NCI-H345 (cell line): ENCODE data around the gene NAA50.

Source experiments
- DNase-seq: peaks from one replicate; lab custom pipeline; 2025; lab: John Stamatoyannopoulos, UW

The NAA50 gene

DNA sequence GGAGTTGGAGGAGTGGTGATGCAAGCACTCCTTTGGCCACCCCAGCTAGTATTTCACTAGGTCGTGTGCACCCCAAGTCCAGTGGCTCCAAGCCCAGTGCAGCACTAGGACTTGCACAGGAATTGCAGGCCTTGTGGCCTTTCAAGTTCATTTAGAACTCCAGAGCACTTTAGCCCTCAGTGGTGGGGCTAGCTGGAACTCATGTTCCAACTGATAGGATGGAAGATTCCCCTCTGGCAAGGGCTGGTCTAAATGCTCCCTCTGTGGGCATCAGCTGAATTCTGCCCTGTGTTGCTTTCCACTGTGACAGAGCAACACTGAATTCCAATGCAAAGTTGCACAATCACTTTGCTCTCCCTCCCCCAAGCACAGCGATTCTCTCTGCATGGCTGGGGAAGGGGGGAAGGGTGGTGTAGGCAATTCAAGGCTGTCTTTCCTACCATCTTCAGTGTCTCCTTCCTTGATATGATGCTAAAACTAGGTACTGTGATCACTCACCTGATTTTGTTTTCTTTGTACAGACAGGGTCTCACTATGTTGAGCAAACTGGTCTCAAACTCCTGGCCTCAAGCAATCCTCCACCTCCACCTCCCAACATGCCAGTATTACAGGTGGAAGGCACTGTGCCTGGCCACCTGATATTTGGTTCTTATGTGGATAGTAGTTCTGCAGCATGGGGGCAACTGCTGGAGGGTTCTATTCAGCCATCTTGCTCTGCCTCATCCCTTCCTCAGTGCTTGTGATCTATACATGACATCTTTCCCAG is 59.9 kb downstream of the NAA50 start:
- DNase-seq = no peak

DNA sequence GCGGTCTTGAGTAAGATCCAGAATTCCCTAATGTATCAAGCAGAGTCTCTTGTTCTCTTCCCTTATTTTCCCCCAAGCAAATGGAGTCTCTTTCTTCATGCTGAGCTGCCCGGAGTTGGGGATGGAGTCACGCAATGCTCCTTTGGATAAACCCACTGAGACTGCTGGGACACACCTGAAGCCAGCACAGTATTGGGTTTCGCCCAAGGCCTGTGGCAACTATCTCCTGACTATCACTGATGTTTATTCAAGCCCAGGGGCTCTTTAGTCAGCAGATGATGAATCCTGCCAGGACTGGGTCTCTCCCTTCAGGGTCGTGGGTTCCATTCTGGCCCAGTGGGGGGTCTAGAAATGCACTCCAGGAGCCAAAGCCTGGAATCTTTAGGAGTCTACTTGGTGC is 60.9 kb downstream of the NAA50 start:
- no peak for DNase-seq

DNA sequence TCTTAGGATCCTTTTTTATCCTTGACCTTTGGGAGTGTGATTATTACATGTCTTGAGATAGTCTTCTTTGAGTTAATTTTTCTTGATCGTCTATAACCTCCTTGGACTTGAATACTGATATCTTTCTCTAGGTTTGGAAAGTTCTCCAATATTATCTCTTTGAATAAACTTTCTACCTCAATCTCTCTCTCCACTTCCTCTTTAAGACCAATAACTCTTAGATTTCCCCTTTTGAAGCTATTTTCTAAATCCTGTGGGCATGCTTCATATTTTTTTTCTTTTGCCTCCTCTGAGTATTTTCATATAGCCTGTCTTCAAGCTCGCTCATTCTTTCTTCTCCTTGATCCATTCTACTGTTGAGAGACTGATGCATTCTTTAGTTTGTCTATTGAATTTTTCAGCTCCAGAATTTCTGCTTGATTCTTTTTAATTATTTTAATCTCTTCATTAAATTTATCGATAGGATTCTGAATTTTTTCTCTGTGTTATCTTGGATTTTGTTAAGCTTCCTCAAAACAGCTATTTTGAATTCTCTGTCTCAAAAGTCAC is 61.7 kb downstream of the NAA50 start:
- no peak for DNase-seq

DNA sequence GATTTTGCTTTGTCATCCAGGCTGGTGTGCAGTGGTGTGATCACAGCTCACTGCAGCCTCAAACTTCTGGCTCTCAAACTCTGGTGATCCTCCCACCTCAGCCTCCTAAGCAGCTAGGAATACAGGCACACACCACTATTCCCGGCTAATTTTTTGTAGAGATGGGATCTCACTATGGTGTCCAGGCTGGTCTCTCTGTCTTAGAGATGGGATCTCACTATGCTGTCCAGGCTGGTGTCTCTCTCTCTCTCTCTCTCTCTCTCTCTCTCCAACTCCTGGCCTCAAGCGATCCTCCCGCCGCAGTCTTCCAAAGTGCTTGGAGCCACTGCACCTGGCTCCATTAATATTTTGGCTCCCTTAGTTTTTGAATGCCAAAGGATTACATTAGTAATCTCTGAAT is 67.3 kb downstream of the NAA50 start:
- no peak for DNase-seq

DNA sequence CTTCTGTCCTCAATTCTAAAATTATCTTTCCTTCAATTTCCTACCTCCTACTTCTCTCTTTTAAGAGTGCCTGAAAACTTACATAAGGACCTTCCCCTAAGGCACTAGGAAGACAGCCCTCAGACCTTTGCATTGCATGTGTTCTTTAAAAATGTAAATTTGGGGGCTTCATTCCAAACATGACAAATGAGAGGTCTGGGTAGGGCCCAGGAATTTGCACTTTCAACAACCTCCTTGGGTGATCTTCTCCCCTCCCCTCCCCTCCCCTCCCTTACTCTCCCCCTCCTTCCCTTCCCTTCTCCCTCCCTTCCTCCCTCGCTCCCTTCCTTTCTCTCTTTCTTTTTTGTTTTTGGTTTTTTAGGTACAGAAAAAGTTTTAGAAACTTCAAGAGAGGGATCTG is 68.3 kb downstream of the NAA50 start:
- DNase-seq = no peak

DNA sequence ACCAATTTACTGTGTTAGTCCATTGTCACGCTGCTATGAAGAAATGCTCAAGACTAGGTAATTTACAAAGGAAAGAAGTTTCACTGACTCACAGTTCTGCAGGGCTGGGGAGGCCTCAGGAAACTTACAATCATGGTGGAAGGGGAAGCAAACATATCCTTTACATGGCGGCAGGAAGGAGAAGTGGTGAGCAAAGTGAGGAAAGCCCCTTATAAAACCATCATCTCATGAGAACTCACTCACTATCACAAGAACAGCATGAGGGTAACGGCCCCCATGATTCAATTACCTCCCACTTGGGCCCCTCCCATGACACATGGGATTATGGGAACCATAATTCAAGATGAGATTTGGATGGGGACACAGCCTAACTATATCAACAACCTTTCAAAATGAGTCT is 69.8 kb downstream of the NAA50 start:
- DNase-seq = no peak

DNA sequence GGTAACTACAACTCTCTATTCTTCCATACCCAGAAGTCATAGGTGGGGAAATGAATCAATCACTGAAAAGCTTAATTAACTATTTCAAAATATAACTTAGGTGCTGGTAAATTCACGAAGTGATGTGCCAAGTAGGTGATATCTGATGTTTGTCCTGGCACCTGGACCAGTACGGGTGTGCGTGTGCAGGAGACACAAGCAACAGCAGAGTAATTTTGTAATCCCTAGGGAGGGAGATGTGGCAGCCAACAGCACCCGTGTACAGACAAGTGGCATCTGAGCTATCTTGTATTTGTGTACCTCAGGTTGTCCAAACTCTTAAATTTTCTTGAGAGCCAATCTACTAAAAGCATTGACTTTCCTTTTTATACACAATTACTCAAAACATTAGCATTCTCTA is 72.5 kb downstream of the NAA50 start:
- DNase-seq = no peak

DNA sequence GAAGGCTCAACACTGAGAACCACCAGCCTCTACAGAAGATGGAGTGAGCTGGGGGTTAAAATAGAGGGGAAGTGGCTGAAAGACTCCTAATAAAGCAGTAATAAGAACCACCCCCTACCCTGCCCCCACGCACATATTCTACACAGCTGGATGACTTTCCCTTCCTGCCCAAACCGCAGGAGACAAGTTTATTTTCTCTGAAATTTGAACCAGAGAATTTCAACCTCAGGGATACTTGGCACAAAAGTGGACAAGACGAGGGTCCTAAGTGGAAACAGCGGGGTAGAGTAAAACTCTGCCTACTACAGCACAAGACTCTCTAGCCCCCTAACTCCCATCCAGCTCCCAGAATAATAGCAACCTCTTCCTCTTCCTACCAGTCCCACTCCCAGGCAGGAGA is 78.0 kb downstream of the NAA50 start:
- DNase-seq = no peak
